ENCODE data around the gene ARG1.
"Not testable (repeated sequence)": the region's sequence is repeated elsewhere in the genome, so short reads cannot be mapped to it uniquely, and the experiment has no call there.

Gene ARG1

DNA sequence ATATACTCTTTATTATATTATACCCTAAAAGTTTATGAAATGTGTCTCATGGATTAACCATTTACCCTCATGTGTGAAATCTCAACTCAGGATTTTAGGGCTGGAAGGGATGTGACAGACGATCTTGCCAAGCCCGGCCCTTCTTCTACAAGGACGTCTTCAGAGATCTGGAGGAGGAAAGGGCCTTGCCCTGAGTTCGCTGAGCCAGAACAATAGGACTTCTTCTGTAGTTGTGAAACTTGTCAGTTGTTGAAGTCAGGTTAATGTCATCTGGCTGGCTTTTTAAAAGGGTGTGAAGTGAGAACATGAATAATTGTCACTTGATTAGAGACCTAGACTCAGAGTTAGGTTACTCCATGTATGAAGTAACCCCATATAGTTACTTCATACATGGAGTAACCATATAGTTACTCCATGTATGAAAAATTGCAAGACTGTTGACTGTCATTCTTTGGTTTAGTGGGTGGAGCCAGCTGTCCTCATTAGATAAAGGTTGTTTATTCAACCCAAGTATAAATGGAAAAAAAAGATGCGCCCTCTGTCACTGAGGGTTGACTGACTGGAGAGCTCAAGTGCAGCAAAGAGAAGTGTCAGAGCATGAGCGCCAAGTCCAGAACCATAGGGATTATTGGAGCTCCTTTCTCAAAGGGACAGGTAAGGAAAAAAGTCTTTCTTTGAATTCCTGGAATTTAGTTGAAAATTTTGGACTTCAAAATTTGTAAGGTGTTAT is at the start of gene ARG1:
TSS of gene ARG1 (plus strand) at position 541 of the 730 bp plus-strand sequence. CDS start at position 598, 57 bp downstream.
- no peak for DNase-seq

DNA sequence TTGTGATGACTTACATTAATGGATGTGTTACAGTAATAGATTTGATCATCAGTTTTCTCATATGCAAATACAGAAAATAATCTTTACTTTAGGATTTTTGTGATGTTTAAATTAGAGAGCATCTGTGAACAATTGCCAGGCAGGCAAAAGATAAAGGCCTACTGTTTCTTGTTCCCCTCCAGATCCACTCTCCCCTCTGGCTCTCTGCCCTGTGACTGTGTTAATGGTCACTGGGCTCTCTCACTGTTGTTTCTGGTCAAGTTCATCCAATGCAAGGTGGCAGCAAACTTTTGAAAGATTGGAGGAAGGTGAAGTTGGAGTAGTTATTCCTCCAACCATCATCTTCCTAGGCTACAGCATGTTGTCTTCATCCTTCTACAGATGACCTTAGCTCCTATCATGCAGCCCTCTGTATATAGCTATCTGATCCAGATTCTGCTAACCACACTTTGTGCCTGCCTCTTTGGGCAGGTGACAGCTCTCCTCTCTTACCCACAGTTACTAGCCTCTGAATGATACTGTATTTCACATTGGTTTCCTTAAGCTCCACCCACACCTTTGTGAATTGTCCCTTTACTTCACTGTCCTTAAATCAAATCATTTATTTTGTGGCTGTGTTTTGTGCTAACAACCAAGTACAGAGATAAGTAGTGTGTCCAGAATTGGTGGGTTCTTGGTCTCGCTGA is 48.9 kb upstream of the ARG1 start:
- DNase-seq, result no peak

DNA sequence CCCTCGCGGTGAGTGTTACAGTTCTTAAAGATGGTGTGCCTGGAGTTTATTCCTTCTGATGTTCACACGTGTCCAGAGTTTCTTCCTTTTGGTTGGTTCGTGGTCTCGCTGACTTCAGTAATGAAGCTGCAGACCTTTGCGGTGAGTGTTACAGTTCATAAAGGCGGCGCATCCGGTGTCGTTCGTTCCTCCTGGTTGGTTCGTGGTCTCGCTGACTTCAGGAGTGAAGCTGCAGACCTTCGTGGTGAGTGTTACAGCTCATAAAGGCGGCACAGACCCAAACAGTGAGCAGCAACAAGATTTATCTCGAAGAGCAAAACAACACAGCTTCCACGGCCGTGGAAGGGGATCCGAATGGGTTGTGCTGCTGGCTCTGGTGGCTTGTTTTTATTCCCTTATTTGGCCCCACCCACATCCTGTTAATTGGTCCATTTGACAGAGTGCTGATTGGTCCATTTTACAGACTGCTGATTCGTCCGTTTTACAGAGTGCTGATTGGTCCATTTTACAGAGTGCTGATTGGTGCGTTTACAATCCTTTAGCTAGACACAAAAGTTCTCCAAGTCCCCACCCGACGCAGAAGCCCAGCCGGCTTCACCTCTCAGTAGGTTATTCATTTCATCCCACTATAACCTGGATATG is 48.2 kb upstream of the ARG1 start:
- peak; percentile 22 for DNase-seq

DNA sequence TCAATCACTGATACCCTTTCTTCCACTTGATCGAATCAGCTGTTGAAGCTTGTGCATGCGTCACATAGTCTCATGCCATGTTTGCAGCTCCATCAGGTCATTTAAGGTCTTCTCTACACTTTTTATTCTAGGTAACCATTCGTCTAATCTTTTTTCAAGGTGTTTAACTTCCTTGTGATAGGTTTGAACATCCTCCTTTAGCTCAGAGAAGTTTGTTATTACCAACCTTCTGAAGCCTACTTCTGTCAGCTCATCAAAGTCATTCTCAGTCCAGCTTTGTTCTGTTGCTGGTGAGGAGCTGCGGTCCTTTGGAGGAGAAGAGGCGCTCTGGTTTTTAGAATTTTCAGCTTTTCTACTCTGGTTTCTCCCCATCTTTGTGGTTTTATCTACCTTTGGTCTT is 42.1 kb upstream of the ARG1 start:
- not testable (repeated sequence) for DNase-seq

DNA sequence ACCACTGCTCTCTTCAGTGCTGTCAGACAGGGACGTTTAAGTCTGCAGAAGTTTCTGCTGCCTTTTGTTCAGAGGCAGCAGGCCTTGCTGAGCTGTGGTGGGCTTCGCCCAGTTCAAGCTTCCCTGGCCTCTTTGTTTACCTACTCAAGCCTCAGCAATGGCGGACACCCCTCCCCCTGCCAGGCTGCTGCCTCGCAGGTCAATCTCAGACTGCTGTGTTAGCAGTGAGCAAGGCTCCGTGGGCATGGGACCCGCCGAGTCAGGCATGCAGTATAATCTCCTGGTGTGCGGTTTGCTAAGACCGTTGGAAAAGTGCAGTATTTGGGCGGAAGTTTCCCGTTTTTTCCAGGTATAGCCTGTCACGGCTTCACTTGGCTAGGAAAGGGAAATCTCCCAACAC is 41.3 kb upstream of the ARG1 start:
- DNase-seq, result not testable (repeated sequence)

DNA sequence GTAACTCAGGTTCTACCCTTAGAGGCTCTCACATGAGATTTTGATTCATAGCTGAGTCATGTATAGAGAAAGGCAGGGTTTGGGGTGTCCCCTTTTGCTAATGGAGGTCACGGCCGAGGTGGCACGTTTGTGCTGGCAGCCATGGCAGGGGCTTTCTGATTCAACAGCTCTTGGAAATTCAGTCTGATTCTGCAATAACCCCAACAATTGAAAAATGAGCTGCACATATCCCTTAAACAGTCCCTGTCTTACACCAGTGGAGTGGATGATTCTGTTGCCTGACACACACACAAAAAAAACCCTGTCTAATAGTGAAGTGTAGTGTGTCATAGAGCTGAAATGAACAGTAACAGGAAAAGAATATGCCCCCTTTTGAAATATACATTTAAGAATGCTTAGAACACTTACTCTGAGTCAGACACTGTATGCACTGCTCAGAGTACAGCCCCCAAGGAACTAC is 40.4 kb upstream of the ARG1 start:
- DNase-seq, result no peak

DNA sequence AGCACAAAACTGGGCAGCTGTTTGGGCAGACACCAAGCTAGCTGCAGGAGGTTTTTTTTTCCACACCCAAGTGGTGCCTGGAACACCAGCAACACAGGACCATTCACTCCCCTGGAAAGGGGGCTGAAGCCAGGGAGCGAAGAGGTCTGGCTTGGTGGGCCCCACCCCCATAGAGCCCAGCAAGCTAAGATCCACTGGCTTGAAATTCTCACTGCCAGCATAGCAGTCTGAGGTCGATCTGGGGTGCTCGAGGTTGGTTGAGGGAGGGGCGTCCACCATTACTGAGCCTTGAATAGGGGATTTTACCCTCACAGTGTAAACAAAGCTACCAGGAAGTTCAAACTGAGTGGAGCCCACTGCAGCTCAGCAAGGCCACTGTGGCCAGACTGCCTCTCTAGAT is 34.4 kb upstream of the ARG1 start:
- not testable (repeated sequence) for DNase-seq

DNA sequence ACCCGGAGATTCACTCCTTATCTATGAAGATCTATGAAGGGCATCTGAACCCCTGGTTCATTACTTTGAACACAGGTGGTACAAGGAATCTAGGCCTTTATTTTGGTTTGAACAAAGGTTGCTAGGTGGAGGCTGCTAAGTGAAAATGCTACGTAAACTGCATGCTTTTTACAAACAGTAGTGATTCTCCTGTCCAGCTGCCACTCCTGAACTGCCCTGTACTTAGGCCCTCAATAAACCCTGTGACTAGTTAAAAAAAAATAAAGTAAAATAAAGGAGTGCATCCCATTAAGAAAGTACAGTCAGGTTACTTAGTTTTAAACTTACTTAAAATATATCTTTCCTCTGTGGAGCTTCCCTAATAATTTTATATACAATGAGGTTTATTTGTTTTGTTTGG is 27.7 kb upstream of the ARG1 start:
- DNase-seq, result no peak

DNA sequence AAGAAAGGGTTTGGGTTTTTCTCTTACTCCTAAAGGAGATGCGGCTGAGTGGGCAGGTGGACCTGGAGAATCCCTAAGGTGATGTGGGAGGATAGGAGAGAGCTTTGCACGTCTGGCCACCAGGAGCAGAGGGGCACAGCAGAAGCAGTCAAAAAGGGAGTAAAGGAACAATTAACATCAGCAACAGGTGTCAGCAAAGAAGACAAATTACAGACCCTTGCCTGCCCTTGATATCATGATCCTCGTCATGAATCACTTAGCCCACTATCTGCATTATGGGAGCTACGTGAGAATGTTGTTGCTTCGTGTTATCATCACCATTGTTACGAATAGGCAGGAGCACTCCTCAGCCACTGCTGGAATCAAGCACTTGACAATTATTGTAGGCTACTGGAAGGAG is 25.5 kb upstream of the ARG1 start:
- no peak for DNase-seq

DNA sequence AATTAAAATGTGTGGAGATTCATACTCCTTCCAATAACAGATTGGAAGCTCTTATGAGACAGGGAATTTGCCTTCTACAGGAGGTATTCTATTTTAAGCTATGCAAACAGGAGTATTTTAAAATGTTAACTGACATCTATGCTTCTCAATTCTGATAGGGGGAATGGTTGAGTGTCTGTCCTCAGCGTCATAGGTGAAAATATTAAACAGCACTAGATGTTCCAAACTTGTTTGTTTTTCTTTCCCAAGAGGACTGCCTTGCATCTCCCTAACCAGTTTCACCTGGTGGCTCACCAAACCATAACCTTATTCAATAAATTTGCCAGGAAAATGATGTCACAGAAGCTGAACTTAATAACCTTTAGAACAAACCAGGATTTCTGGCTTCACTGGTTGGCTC is 24.6 kb upstream of the ARG1 start:
- no peak for DNase-seq

DNA sequence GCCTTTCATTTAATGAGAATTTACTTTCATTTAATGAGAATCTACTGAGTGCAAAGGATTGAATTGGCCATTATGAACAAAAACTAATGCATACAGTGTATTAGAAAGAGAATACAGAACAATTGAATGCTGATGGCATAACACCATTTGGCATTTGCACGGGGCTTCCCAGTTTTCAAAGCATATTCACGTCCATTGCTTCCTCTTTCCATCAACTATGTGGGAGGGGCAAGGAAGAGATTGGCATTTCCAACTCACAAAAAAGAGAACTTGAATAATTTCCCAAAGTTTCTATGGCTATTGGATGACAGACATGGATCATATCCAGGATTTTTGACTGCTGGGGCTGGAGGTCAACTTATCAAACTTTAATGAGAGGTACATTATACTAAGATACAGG is 23.2 kb upstream of the ARG1 start:
- DNase-seq, result no peak

DNA sequence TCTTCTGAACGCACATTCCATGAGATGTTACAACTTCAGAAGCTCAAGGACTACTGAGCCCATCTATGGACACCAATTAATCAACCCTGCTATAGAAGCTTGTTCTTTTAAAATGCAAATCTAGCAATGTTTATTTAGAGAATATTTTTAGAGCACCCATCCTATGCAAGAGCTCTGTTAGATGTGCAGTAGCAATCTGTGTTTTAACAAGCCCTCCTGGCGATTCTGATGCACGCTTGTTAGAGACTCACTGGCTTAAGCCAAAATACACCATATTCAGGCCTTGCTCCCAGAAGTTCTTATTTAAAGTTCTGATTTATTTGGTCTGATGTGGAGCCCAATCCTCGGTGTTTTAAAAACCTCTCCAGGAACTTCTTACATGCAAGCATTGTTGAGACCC is 21.1 kb upstream of the ARG1 start:
- no peak for DNase-seq

DNA sequence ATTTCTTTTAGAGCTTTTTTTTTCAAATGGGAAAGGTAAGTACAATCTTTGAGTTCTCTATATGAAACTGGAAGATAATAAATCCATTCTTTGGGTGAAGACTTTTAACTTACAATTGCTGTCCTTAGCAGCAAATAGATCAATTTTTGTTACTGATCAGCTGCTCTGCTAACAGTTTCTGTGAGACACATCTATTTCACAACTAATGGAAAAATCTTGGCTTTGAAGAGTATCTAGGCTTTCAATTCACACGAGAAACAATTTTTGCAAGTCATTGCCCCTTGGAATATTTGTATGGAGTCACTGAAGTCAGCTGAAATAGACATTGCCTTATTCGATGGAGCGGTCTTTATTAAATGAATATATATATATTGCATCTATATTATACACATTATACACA is 20.5 kb upstream of the ARG1 start:
- DNase-seq, result no peak

DNA sequence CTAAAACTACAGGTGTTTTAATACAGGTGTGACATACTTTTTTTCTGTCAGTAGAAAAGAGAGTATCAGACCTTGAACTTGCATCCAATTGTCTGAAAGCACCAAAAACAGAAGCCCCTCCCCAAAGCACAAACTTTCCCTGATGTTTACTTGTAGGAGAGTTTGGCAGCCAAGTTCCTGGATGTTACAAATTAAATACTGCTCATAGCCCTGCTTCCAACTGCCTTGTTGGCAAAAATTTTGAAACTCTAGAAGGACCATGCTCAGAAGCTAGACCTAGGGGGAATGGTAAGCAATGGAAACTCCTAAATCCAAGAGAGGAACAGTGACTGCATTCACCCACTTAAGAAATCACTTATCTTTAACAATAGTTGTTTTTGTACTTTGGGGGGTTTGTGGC is 17.0 kb upstream of the ARG1 start:
- DNase-seq, result no peak

DNA sequence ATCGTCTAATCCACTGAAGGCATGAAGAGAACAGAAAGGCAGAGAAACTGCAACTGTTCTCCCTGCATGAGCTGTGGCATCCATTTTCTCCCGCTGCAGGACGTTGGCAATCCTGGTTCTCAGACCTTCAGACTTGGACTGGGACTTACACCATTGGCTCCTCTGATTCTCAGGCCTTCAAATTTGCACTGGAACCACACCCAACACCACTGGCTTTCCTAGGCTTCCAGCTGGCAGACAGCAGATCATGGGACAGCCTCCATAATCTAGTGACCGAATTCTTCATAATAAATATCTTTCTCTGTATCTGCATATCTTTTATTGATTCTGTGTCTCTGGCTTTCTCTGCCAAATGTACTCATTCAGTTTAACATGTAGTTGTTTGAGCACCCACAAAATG is 14.1 kb upstream of the ARG1 start:
- DNase-seq, result no peak

DNA sequence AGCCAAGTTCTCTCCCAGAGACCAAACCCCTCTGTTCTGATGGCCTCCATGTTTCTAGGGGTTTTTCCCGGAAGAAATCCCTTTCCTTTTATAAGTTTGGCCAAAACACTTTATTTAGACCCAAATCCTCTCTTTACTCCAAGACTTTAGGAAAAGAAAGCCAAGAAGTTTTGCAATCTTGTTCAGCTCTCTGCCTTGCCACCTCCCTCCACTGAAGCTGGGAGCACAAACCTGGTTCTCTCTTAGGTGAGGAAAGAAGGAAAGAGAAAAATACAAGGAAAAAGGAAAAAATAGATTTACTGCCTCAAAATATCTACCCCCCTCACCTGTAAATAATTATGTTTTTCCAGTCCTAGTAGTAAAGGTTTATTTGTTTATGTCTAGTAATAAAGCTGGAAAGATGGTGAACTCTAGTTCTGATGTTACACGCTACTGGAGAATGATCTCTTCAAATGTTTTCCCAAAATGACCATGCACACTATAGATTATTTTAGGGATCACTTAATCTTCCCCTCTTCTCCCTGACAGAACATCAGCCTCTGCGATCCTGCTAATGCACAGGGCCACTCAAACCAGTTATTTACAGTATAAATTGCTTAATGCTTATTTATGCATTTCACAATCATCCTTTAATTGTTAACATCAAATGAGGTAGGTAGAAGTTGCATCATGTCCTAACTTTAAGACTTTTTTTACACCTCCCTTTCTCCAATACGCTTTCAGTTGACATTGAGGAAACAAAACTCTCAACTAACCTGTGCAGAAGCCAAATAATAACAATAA is 10.9 kb upstream of the ARG1 start:
- no peak for DNase-seq

DNA sequence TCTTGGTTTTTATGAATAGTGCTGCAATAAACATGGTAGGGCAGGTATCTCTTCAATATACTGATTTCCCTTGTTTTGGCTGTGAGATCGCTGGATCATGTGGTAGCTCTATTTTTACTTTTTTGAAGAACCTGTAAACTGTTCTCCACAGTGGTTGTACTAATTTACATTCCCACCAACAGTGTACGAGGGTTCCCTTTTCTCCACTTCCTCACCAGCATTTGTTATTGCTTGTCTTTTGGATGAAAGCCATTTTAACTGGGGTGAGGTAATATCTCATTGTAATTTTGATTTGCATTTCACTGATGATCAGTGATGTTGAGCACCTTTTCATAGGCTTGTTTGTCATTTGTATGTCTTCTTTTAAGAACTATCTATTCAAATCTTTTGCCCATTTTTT is 8.0 kb upstream of the ARG1 start:
- DNase-seq, result no peak

DNA sequence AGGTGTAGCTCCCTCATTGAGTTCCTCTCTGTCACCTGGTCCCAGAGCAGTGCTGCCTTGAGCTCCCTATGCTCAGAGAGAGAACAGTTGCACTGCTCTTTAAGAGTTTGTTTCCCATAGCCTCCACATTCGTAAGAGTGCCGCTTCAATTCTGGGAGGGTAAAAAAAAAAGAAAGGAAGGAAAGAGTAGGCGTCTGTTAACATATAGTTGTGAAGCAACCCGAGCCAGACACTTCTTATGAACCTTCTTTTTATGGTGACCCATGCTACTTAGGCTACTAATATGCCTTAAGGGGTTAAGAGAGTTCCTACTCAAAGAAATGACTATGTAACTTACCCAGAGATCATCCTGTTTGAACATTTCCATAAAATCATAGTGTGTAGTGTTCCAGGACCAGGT is 4.3 kb upstream of the ARG1 start:
- DNase-seq, result no peak

DNA sequence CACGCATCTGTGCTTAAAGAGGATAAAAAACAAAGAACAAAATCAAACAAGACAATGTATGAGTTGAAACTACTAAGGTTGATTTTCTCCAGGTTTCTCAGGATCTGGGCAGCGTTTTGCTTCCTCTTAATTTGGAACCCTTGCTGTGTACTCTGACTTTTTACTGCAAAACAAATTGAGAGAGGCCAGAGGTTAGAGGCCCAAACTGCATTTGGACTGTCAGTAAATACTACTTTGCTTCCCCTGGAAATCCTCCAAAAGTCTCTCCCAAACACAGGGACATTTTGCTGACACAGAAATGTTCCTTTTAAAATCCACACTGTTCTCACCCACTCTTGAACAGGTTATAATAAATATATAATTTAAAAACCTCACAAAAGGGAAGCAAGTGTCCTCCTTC is 1.1 kb downstream of the ARG1 start:
- DNase-seq, result no peak

DNA sequence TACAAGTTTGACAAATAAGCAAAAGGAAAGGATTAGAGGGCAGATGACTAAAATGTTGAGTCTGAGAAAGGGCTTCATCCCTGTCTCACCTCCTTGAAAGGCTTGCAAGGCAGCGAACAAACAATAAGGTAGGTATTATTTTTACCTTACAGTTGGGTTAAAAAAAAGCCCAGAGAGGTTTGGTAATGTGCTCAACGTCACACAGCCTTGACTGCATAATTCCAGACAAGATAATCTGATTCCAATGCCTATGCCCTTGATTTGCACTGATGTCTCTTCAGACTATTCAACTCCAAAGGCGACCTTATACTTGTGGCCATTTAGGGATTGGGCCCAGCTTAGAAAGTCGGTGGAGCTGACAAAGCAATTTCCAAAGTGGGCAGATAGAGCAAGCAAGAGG is 1.7 kb downstream of the ARG1 start:
- DNase-seq, result no peak

DNA sequence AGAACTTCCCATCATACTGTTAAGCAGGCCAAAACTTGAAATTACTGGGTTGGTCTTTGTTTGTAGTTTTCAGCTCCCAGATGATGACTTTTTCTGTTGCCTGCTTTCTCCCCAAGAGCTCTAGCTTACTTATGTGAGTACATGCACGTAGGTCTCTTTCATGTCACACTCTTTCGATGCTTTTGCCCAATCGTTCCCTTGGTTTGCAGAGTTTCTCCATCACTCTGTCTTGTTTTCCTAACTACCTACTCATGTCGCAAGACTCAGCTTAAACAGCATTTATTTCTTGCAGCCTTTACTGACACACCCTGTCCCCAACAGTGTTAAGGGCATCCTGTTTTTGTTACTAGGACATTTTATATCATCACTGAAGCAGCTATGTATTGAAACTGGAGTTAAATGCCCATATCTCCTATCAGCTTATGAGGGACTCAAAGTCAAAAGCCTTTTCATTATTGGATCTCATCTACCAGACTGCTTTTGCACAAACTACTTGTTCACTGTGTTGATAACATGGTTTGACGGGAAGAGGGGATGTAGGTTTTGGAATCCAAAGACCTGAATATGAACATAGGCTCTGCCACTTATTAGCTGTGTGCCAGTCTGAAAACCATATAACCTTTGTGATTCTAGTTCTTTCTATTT is 2.9 kb downstream of the ARG1 start:
- no peak for DNase-seq

DNA sequence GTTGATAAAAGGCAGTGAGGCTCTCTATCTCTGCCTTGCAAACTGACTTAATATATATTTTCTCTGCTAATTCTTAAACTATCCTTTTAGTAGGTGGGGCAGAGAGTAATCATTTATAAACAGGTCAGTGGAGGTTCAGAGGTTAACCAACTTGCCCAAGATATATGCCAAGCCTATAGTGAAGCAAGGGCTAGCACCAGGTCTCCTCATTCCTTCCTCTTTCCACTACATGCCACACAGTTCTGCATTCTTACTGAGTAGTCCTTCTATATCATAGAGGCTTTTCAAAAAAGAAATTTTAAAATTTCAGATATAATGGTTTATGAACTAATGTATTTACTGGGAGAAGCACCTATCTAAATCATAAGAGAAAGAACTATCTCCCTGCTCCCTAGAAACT is 8.5 kb downstream of the ARG1 start:
- no peak for DNase-seq

DNA sequence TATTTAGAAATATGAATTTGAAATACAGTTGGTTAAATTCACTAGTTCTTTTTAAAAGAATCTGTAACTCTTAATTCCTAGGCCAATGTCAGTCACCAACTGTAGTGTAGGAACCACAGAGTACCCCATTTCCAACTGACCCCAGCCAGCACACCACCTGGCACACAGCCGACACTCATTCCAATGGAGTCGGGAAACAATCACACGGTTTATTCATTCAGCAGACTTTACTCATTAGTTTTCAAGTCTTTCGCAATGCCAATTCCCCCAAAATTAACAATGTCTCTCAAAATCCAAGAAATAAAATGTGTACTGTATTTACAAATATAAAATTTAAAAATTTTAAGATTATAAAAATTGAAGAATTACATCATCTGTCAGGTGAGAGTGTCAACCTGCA is 13.5 kb downstream of the ARG1 start:
- no peak for DNase-seq

Data from CD4-positive, alpha-beta T cell treated with Interferon gamma for 1 hour (primary cell).